T-cell (primary cell): ENCODE measurements around the gene ELFN2. TPM values are rescaled to one million over a fixed set of nuclear protein-coding genes. Genes with fewer than 3 reads are reported as not detected.

Experiments
- ATAC-seq, 4 experiments: fragments of 200-7000 bp in 3 of 4; fragments of 150-1000 bp in 1 of 4; cut with Tn5 transposase; replicated peaks in 1 of 4; 1 replicate in 3 of 4; 2 replicates in 1 of 4; pipeline ENCODE4 v1.10.0; 2021; ENCODE audit warnings: moderate library complexity in 3 of 4, mild to moderate bottlenecking in 2 of 4, moderate number of reproducible peaks in 1 of 4
- CTCF ChIA-PET, 2 donors: fragments of 300-600 bp; sonication (Branson Sonifier 250); formaldehyde crosslinking; loops; one replicate each; lab custom pipeline; 2022; ENCODE audit warnings: antibody characterized with exemption in 2 of 2; lab: Charles Lee
- POLR2A ChIA-PET, 2 donors: fragments of 300-600 bp; sonication (Branson Sonifier 250); formaldehyde crosslinking; loops; one replicate each; lab custom pipeline; 2022; ENCODE audit warnings: antibody characterized with exemption in 2 of 2; lab: Charles Lee
- DNase-seq, 35 experiments: peaks; one replicate each; pipeline versions ENCODE4 v3.0.0 to v3.0.0-alpha.2; 2013 to 2023
- H3K27ac ChIP-seq: one replicate; pipeline ENCODE4 v1.5.1; 2013; ENCODE audit warnings: low read length
- H3K27me3 ChIP-seq, 2 experiments: replicated peaks in 1 of 2; 1 replicate in 1 of 2; 2 replicates in 1 of 2; pipeline versions ENCODE4 v1.6.1 to v1.7.0; 2013; ENCODE audit warnings: low read length in 1 of 2, mixed read lengths in 1 of 2; ENCODE audit not compliant: control insufficient read depth in 2 of 2, insufficient read depth in 2 of 2; ENCODE audit errors: extremely low read depth in 1 of 2
- H3K36me3 ChIP-seq, 2 donors: 1 replicate in 1 of 2; 2 replicates in 1 of 2; pipeline versions ENCODE4 v1.6.1 to v1.7.0; 2013; ENCODE audit warnings: low read length in 1 of 2; ENCODE audit not compliant: control insufficient read depth in 2 of 2, insufficient read depth in 1 of 2; ENCODE audit errors: extremely low read depth in 1 of 2
- H3K4me1 ChIP-seq, 2 experiments: 1 replicate in 1 of 2; 2 replicates in 1 of 2; pipeline versions ENCODE4 v1.6.1 to v1.7.0; 2013; ENCODE audit warnings: low read length in 2 of 2, mixed read lengths in 1 of 2; ENCODE audit not compliant: insufficient read depth in 2 of 2, control insufficient read depth in 1 of 2; ENCODE audit errors: extremely low read depth in 1 of 2
- H3K4me3 ChIP-seq, 2 donors: 1 replicate in 1 of 2; 2 replicates in 1 of 2; pipeline versions ENCODE4 v1.5.1 to v1.7.0; 2013; ENCODE audit warnings: mild to moderate bottlenecking in 2 of 2, low read length in 1 of 2, moderate library complexity in 1 of 2; ENCODE audit not compliant: control insufficient read depth in 1 of 2; ENCODE audit errors: extremely low read depth in 1 of 2
- H3K9me3 ChIP-seq: 2 replicates; pipeline ENCODE4 v1.7.0; 2013
- H3K27ac Mint-ChIP-seq, 2 donors: one replicate each; pipeline ENCODE4 v1.8.0; 2020 to 2021; ENCODE audit warnings: mild to moderate bottlenecking in 2 of 2, mixed read lengths in 2 of 2
- H3K27me3 Mint-ChIP-seq, 2 donors: one replicate each; pipeline ENCODE4 v1.8.0; 2021 to 2022; ENCODE audit warnings: mixed read lengths in 2 of 2
- H3K36me3 Mint-ChIP-seq: one replicate; pipeline ENCODE4 v1.8.0; 2021; ENCODE audit warnings: mixed read lengths
- H3K4me1 Mint-ChIP-seq, 3 donors: one replicate each; pipeline ENCODE4 v1.8.0; 2020 to 2022; ENCODE audit warnings: mixed read lengths in 3 of 3, mild to moderate bottlenecking in 1 of 3
- H3K4me3 Mint-ChIP-seq, 3 donors: one replicate each; pipeline ENCODE4 v1.8.0; 2020 to 2022; ENCODE audit warnings: mild to moderate bottlenecking in 3 of 3, mixed read lengths in 3 of 3, moderate library complexity in 3 of 3
- H3K9me3 Mint-ChIP-seq, 3 donors: one replicate each; pipeline ENCODE4 v1.8.0; 2020 to 2022; ENCODE audit warnings: mixed read lengths in 3 of 3
- WGBS: methylation state at CpG from one replicate; pipeline ENCODE4 v1.1.5; 2013; ENCODE audit warnings: missing lambda C conversion rate; ENCODE audit not compliant: insufficient coverage; 5-methylcytosine and 5-hydroxymethylcytosine counted together
- total RNA-seq, 35 experiments: library from RNA in 6 of 35; stranded (reverse) in 6 of 35; fragments of 120-200 nt in 1 of 35; gene quantifications; one replicate each; pipeline versions ENCODE4 v1.2.1 to v1.2.4 and lab custom pipeline; 2013 to 2026

Gene ELFN2
- total RNA-seq, 5 donors from 2014 or later (not counting 1 experiment from before 2014, with no cell fraction given) = 0.09 to 0.88 (median 0.70) TPM

GRCh38 chr22:37419969-37420685, 7.2 kb downstream of the ELFN2 start:
- ChIA-PET CTCF (no interaction called here), POLR2A (no interaction called here)
- Mint-ChIP-seq H3K4me3 (peak overlapping the region; percentile 79 to 93 (median 85)), H3K27ac (no peak overlapping the region), H3K27me3 (peaks cover 48 to 69% of the 10 kb centered on the region in 2 donors), H3K4me1 (peaks cover 27 to 33% (median 32%) of the 10 kb centered on the region in 3 donors), H3K36me3 (no peaks in the 10 kb centered on the region), H3K9me3 (no peaks in the 10 kb centered on the region)
- no peak overlapping the region for H3K27ac ChIP-seq
- peaks cover 8 to 35% of the 10 kb centered on the region in 2 experiments for H3K4me1 ChIP-seq
- no peaks in the 10 kb centered on the region for H3K36me3 ChIP-seq
- DNase-seq (peak in 10 of 35 experiments; percentile 4 to 47 (median 19)), ATAC-seq (peak; percentile 55 to 70 (median 64))
- peak overlapping the region; percentile 26 to 60 for H3K4me3 ChIP-seq
- H3K9me3 ChIP-seq = no peaks in the 10 kb centered on the region
- WGBS = 3% methylated on average over 68 of the region's 70 CpGs
- H3K27me3 ChIP-seq = peaks cover 0 to 76% of the 10 kb centered on the region in 2 experiments

- Histone ChIP-seq H3K27me3 (peaks cover 0 to 78% of the 10 kb centered on the region in 2 experiments), H3K9me3 (no peaks in the 10 kb centered on the region), H3K4me3 (peak overlapping the region in 1 of 2 donors; percentile 7), H3K4me1 (peaks cover 8 to 35% of the 10 kb centered on the region in 2 experiments), H3K27ac (no peak overlapping the region), H3K36me3 (no peaks in the 10 kb centered on the region)
- WGBS = 23% methylated on average over 40 of the region's 43 CpGs
- peak in 1 of 35 experiments; percentile 14 for DNase-seq
- H3K9me3 Mint-ChIP-seq = no peaks in the 10 kb centered on the region
- H3K4me1 Mint-ChIP-seq = peaks cover 27 to 33% (median 32%) of the 10 kb centered on the region in 3 donors
- POLR2A ChIA-PET = no interaction called here
- H3K27me3 Mint-ChIP-seq = peaks cover 54 to 69% of the 10 kb centered on the region in 2 donors
- CTCF ChIA-PET = no interaction called here
- peak in 3 of 4 experiments; percentile 13 to 31 (median 26) for ATAC-seq
- no peaks in the 10 kb centered on the region for H3K36me3 Mint-ChIP-seq
- peak overlapping the region in 1 of 2 donors; percentile 63 for H3K27ac Mint-ChIP-seq
- H3K4me3 Mint-ChIP-seq = peak overlapping the region; percentile 70 to 93 (median 77)
These were observed 7.8 kb downstream of the ELFN2 start for GRCh38 chr22:37419370-37419968.

GRCh38 chr22:37418627-37419369, 8.5 kb downstream of the ELFN2 start:
- Mint-ChIP-seq H3K4me1 (peaks cover 27 to 33% (median 32%) of the 10 kb centered on the region in 3 donors), H3K27ac (peak overlapping the region in 1 of 2 donors; percentile 9), H3K4me3 (peak overlapping the region; percentile 70 to 93 (median 77)), H3K9me3 (no peaks in the 10 kb centered on the region), H3K27me3 (peaks cover 55 to 69% of the 10 kb centered on the region in 2 donors), H3K36me3 (no peaks in the 10 kb centered on the region)
- Histone ChIP-seq H3K9me3 (no peaks in the 10 kb centered on the region), H3K4me3 (no peak overlapping the region), H3K4me1 (peaks cover 8 to 35% of the 10 kb centered on the region in 2 experiments), H3K27ac (no peak overlapping the region), H3K36me3 (no peaks in the 10 kb centered on the region), H3K27me3 (peaks cover 0 to 79% of the 10 kb centered on the region in 2 experiments)
- DNase-seq = no peak
- WGBS = 86% methylated on average over 27 of the region's 28 CpGs
- ChIA-PET CTCF (no interaction called here), POLR2A (no interaction called here)
- ATAC-seq = no peak

- POLR2A ChIA-PET = no interaction called here
- Mint-ChIP-seq H3K4me3 (peak overlapping the region in 1 of 3 donors; percentile 93), H3K27ac (no peak overlapping the region), H3K4me1 (peaks cover 27 to 36% (median 32%) of the 10 kb centered on the region in 3 donors), H3K27me3 (peaks cover 55 to 72% of the 10 kb centered on the region in 2 donors), H3K9me3 (no peaks in the 10 kb centered on the region), H3K36me3 (no peaks in the 10 kb centered on the region)
- H3K9me3 ChIP-seq = no peaks in the 10 kb centered on the region
- ATAC-seq = no peak
- H3K4me3 ChIP-seq = no peak overlapping the region
- peaks cover 8 to 37% of the 10 kb centered on the region in 2 experiments for H3K4me1 ChIP-seq
- H3K27ac ChIP-seq = no peak overlapping the region
- DNase-seq = no peak
- peaks cover 0 to 83% of the 10 kb centered on the region in 2 experiments for H3K27me3 ChIP-seq
- CTCF ChIA-PET = interaction anchor here in 1 of 2 donors (1.1 kb wide), 1 partner anchor 49 kb away, joined by 3 read pairs; no protein-coding TSS in a partner anchor
- WGBS = 82% methylated on average over 2 of the region's 8 CpGs
- no peaks in the 10 kb centered on the region for H3K36me3 ChIP-seq
These were observed 9.5 kb downstream of the ELFN2 start for GRCh38 chr22:37417677-37418348.

- Histone ChIP-seq H3K36me3 (no peaks in the 10 kb centered on the region), H3K27me3 (peaks cover 0 to 89% of the 10 kb centered on the region in 2 experiments), H3K9me3 (no peaks in the 10 kb centered on the region), H3K4me3 (no peak overlapping the region), H3K27ac (no peak overlapping the region), H3K4me1 (peaks cover 8 to 42% of the 10 kb centered on the region in 2 experiments)
- H3K27me3 Mint-ChIP-seq = peaks cover 55 to 73% of the 10 kb centered on the region in 2 donors
- H3K4me1 Mint-ChIP-seq = peaks cover 27 to 37% (median 32%) of the 10 kb centered on the region in 3 donors
- WGBS = 70% methylated on average over 6 of the region's 7 CpGs
- ChIA-PET CTCF (interaction anchor here in 1 of 2 donors (1.1 kb wide), 1 partner anchor 48 kb away, joined by 3 read pairs; no protein-coding TSS in a partner anchor), POLR2A (no interaction called here)
- no peaks in the 10 kb centered on the region for H3K9me3 Mint-ChIP-seq
- no peak for DNase-seq
- H3K27ac Mint-ChIP-seq = peak overlapping the region in 1 of 2 donors; percentile 31
- peak overlapping the region in 1 of 3 donors; percentile 93 for H3K4me3 Mint-ChIP-seq
- H3K36me3 Mint-ChIP-seq = no peaks in the 10 kb centered on the region
- ATAC-seq = no peak
These were observed 10.0 kb downstream of the ELFN2 start for GRCh38 chr22:37417264-37417663.
